B cell (primary cell): ENCODE data around the gene EFCAB12. TPM values are rescaled to one million over a fixed set of nuclear protein-coding genes. Genes with fewer than 3 reads are reported as not detected.

Experiments
- ATAC-seq: fragments of 200-7000 bp; cut with Tn5 transposase; one replicate; pipeline ENCODE4 v1.10.0; 2021; ENCODE audit warnings: low read depth, mild to moderate bottlenecking, moderate number of reproducible peaks, moderate library complexity
- CTCF ChIA-PET: fragments of 350-600 bp; sonication (Branson Sonifier 250); formaldehyde crosslinking; loops from one replicate; lab custom pipeline; 2021; ENCODE audit warnings: antibody characterized with exemption, inconsistent platforms; lab: Charles Lee
- POLR2A ChIA-PET: fragments of 350-600 bp; sonication (Branson Sonifier 250); formaldehyde crosslinking; loops from one replicate; lab custom pipeline; 2021; ENCODE audit warnings: antibody characterized with exemption; lab: Charles Lee
- DNase-seq: peaks from one replicate; pipeline ENCODE4 v3.0.0; 2013
- H2AFZ ChIP-seq: 2 replicates; pipeline ENCODE4 v1.6.1; 2012; ENCODE audit warnings: mild to moderate bottlenecking, low read depth, low read length; ENCODE audit not compliant: insufficient read depth, poor library complexity, severe bottlenecking
- H3K27ac ChIP-seq, 2 donors: 1 replicate in 1 of 2; 2 replicates in 1 of 2; pipeline ENCODE4 v1.5.1; 2012 to 2013; ENCODE audit warnings: low read length in 2 of 2, mild to moderate bottlenecking in 2 of 2, moderate library complexity in 1 of 2
- H3K27me3 ChIP-seq, 4 experiments: fragments of 200-600 bp in 1 of 4; sonication (generic) in 1 of 4; replicated peaks in 1 of 4; 1 replicate in 2 of 4; 2 replicates in 2 of 4; pipeline versions ENCODE4 v1.6.1 to v1.7.0; 2013 to 2016; ENCODE audit warnings: low read length in 3 of 4, mild to moderate bottlenecking in 2 of 4, mixed read lengths in 1 of 4, moderate library complexity in 1 of 4; ENCODE audit not compliant: insufficient read depth in 4 of 4, control insufficient read depth in 3 of 4; ENCODE audit errors: control extremely low read depth in 1 of 4
- H3K36me3 ChIP-seq, 2 experiments: replicated peaks in 1 of 2; 1 replicate in 1 of 2; 2 replicates in 1 of 2; pipeline versions ENCODE4 v1.6.1 to v1.7.1; 2013; ENCODE audit warnings: low read length in 1 of 2; ENCODE audit not compliant: insufficient read depth in 2 of 2, control insufficient read depth in 1 of 2; ENCODE audit errors: control extremely low read depth in 1 of 2, extremely low read depth in 1 of 2
- H3K4me1 ChIP-seq, 2 donors: fragments of 200-600 bp in 1 of 2; sonication (generic) in 1 of 2; 1 replicate in 1 of 2; 2 replicates in 1 of 2; pipeline versions ENCODE4 v1.5.1 to v1.6.1; 2013 to 2017; ENCODE audit warnings: low read length in 2 of 2; ENCODE audit not compliant: control insufficient read depth in 2 of 2, insufficient read depth in 2 of 2
- H3K4me2 ChIP-seq: replicated peaks from 2 replicates; pipeline ENCODE3; 2012; ENCODE audit warnings: mild to moderate bottlenecking, low read depth, low read length; ENCODE audit not compliant: poor library complexity, severe bottlenecking
- H3K4me3 ChIP-seq, 5 experiments: fragments of 200-600 bp in 1 of 5; sonication (generic) in 1 of 5; 1 replicate in 3 of 5; 2 replicates in 2 of 5; pipeline versions ENCODE4 v1.5.1 to v1.7.0; 2011 to 2016; ENCODE audit warnings: low read length in 4 of 5, mild to moderate bottlenecking in 4 of 5, low read depth in 2 of 5, control low read depth in 1 of 5, moderate library complexity in 1 of 5; ENCODE audit not compliant: insufficient read depth in 1 of 5; ENCODE audit errors: control extremely low read depth in 1 of 5, extremely low read depth in 1 of 5
- H3K79me2 ChIP-seq: fragments of 200-600 bp; sonication (generic); one replicate; pipeline ENCODE4 v1.6.0; 2016; ENCODE audit warnings: low read length; ENCODE audit not compliant: control insufficient read depth, insufficient read depth
- H3K9ac ChIP-seq: fragments of 200-600 bp; sonication (generic); 2 replicates; pipeline ENCODE4 v1.6.1; 2017; ENCODE audit warnings: mild to moderate bottlenecking, low read length, moderate library complexity
- H3K9me3 ChIP-seq, 3 donors: one replicate each; pipeline versions ENCODE4 v1.6.1 to v1.7.1; 2013; ENCODE audit warnings: low read length in 2 of 3; ENCODE audit not compliant: control insufficient read depth in 2 of 3, insufficient read depth in 1 of 3; ENCODE audit errors: control extremely low read depth in 1 of 3
- H4K20me1 ChIP-seq: 2 replicates; pipeline ENCODE4 v1.6.0; 2012; ENCODE audit warnings: mild to moderate bottlenecking, low read length; ENCODE audit not compliant: insufficient read depth, control insufficient read depth, poor library complexity, severe bottlenecking
- H3K27ac Mint-ChIP-seq: one replicate; pipeline ENCODE4 v1.8.0; 2021; ENCODE audit warnings: mixed read lengths
- H3K27me3 Mint-ChIP-seq: one replicate; pipeline ENCODE4 v1.8.0; 2021; ENCODE audit warnings: mixed read lengths
- H3K4me1 Mint-ChIP-seq: one replicate; pipeline ENCODE4 v1.8.0; 2021; ENCODE audit warnings: mixed read lengths
- H3K4me3 Mint-ChIP-seq: one replicate; pipeline ENCODE4 v1.8.0; 2021; ENCODE audit warnings: mixed read lengths
- H3K9me3 Mint-ChIP-seq: one replicate; pipeline ENCODE4 v1.8.0; 2022; ENCODE audit warnings: mixed read lengths; ENCODE audit not compliant: insufficient read depth
- EZH2 ChIP-seq: IDR thresholded peaks from 2 replicates; pipeline ENCODE4 v1.6.1; 2012; ENCODE audit warnings: borderline replicate concordance, low read depth, mild to moderate bottlenecking, moderate library complexity, low read length; ENCODE audit not compliant: insufficient read depth, poor library complexity, severe bottlenecking
- WGBS: methylation state at CpG from one replicate; pipeline ENCODE4 v1.1.5; 2013; ENCODE audit warnings: missing lambda C conversion rate; ENCODE audit not compliant: insufficient coverage; 5-methylcytosine and 5-hydroxymethylcytosine counted together
- intact Hi-C: fragments of 100-400 bp; cut with micrococcal nuclease; formaldehyde crosslinking; loops from one replicate; pipeline ENCODE4 v1.10.0; 2022
- polyA plus RNA-seq: library from polyadenylated mRNA; depleted of rRNA; stranded (reverse); fragments of >200 nt; gene quantifications from 2 replicates; pipeline ENCODE4 v1.2.3, GENCODE V29; 2012
- total RNA-seq, 2 donors: library from RNA; stranded (reverse); fragments of 120-200 nt in 1 of 2; gene quantifications; 1 replicate in 1 of 2; 2 replicates in 1 of 2; pipeline versions ENCODE4 v1.2.3 to v1.2.4, GENCODE V29; 2013 to 2022
- TF ChIP-seq, protein P1 (sequence below): fragments of 200-600 bp; IDR thresholded peaks from one replicate; pipeline ENCODE4 v1.8.0; 2022; ENCODE audit warnings: antibody characterized with exemption, mild to moderate bottlenecking

The EFCAB12 gene
- total and polyA plus RNA-seq, 2 donors (not counting 1 experiment from before 2014, with no cell fraction given) = 3.5 to 6.5 TPM

DNA sequence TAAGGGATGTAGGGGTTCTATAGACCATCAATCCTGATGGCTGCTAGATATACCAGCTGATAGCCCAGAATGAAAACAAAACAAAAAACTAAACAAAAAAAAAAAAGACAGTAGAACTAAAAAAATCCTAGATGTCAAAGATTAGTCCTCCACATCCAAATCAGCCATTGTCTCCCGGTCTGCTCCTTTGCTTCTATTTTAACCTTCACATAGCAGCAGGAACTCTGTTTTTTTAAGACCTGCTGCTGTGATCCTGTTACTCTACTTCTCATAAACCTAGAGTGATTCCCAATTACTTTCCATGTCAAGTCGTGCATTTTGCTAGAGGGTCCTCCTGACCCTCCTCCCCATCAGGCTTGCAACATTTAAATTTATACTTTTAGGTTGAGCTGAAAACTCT, 14.1 kb upstream of the EFCAB12 start:
- peaks cover 0 to 9% of the 10 kb centered on the region in 2 experiments for H3K36me3 ChIP-seq
- POLR2A ChIA-PET = interaction anchor here (0.7 kb wide), 1 partner anchor 14 kb away, joined by 3 read pairs; the partner anchor contains the start of gene EFCAB12
- no peaks in the 10 kb centered on the region for H3K9me3 Mint-ChIP-seq
- intact Hi-C loops = loop anchor here (5.0 kb wide), 4 partner anchors 165 to 385 kb away; partner anchors contain the start of gene PLXND1
- no peak overlapping the region for H3K9ac ChIP-seq
- H3K4me2 ChIP-seq = no peak overlapping the region
- H3K27me3 Mint-ChIP-seq = no peaks in the 10 kb centered on the region
- ATAC-seq (no peak), DNase-seq (no peak)
- H3K27ac ChIP-seq = no peak overlapping the region
- H3K9me3 ChIP-seq = no peaks in the 10 kb centered on the region
- TF ChIP-seq, protein P1, sequence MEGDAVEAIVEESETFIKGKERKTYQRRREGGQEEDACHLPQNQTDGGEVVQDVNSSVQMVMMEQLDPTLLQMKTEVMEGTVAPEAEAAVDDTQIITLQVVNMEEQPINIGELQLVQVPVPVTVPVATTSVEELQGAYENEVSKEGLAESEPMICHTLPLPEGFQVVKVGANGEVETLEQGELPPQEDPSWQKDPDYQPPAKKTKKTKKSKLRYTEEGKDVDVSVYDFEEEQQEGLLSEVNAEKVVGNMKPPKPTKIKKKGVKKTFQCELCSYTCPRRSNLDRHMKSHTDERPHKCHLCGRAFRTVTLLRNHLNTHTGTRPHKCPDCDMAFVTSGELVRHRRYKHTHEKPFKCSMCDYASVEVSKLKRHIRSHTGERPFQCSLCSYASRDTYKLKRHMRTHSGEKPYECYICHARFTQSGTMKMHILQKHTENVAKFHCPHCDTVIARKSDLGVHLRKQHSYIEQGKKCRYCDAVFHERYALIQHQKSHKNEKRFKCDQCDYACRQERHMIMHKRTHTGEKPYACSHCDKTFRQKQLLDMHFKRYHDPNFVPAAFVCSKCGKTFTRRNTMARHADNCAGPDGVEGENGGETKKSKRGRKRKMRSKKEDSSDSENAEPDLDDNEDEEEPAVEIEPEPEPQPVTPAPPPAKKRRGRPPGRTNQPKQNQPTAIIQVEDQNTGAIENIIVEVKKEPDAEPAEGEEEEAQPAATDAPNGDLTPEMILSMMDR = no peak
- TF ChIP-seq EZH2 = no peak
- no peak overlapping the region for H3K4me3 ChIP-seq
- peak overlapping the region; percentile 28 for H3K27ac Mint-ChIP-seq
- H3K79me2 ChIP-seq = peaks cover 73% of the 10 kb centered on the region
- no peaks in the 10 kb centered on the region for H4K20me1 ChIP-seq
- CTCF ChIA-PET = interaction anchor here (0.7 kb wide), 1 partner anchor 535 kb away, joined by 3 read pairs; no protein-coding TSS in a partner anchor
- H3K4me1 Mint-ChIP-seq = peaks cover 32% of the 10 kb centered on the region
- H3K27me3 ChIP-seq = no peaks in the 10 kb centered on the region
- H3K4me1 ChIP-seq = peaks cover 22 to 23% of the 10 kb centered on the region in 2 donors
- 79% methylated on average over 2 of the region's 2 CpGs for WGBS
- no peak overlapping the region for H3K4me3 Mint-ChIP-seq
- no peak overlapping the region for H2AFZ ChIP-seq

DNA sequence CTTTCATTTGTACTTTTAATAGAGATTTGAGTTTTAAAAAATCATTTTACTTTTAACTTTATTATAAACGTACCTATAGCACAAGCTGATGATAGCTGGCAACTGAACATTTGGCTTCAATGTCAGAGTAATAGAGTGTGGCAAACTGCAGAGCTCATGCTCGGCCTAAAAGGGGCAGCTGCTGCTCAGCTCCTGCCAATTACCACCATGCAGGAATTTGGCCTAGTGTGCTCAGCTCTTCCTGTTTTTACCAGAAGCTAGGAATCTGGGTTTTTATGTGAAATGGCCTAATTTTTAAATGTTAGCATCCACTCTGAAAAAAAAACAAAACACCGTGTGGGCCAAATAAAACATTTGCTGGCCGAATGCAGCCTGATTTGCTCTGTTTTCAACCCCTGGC, 13.3 kb upstream of the EFCAB12 start:
- no peak overlapping the region for H3K4me3 ChIP-seq
- no peak overlapping the region for H3K9ac ChIP-seq
- DNase-seq (no peak), ATAC-seq (no peak)
- H3K79me2 ChIP-seq = peaks cover 76% of the 10 kb centered on the region
- Mint-ChIP-seq H3K9me3 (no peaks in the 10 kb centered on the region), H3K27ac (no peak overlapping the region), H3K4me1 (peaks cover 37% of the 10 kb centered on the region), H3K4me3 (no peak overlapping the region), H3K27me3 (no peaks in the 10 kb centered on the region)
- peaks cover 0 to 16% of the 10 kb centered on the region in 2 experiments for H3K36me3 ChIP-seq
- POLR2A ChIA-PET = no interaction called here
- no peaks in the 10 kb centered on the region for H3K27me3 ChIP-seq
- peaks cover 29 to 30% of the 10 kb centered on the region in 2 donors for H3K4me1 ChIP-seq
- intact Hi-C loops = loop anchor here (5.0 kb wide), 4 partner anchors 166 to 386 kb away; partner anchors contain the start of gene PLXND1
- no peaks in the 10 kb centered on the region for H3K9me3 ChIP-seq
- 69% methylated on average over 3 of the region's 4 CpGs for WGBS
- no peak overlapping the region for H3K4me2 ChIP-seq
- H3K27ac ChIP-seq = peak overlapping the region in 1 of 2 donors; percentile 23
- no peak overlapping the region for H2AFZ ChIP-seq
- CTCF ChIA-PET = interaction anchor here (0.7 kb wide), 1 partner anchor 534 kb away, joined by 3 read pairs; no protein-coding TSS in a partner anchor
- TF ChIP-seq, protein P1 = no peak
- TF ChIP-seq EZH2 = no peak
- no peaks in the 10 kb centered on the region for H4K20me1 ChIP-seq
